Measurements from ENCODE around the gene GALNT10.

DNA sequence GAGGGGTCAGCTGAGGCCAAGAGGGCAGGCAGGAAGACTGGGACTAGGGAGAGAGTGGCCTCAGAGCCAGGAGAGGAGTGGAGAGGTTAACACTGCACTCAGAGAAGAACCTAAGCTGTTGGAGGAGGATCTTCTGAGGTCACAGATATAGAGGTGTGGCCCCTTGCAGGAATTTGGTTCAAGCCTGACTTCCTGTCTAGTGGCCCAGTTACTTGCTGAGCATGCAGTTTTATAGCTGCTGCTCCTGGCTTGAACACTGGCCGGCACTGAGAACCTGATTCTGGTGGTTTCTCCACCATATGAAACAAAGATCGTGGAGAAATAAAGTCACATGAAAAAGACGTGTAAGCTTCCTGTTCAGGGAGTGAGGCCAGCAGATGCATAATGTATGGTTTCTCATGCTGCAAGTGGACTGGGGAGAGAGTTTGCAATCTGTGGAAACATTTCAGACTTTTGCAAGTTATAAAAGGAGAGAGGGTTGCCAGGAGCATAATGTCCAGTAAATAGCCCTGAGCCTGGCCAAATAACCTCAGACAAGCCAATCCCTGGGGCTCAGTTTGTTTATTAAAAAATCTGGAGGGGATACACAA is 82.6 kb downstream of the GALNT10 start:
- TF ChIP-seq POLR2A (IDR thresholded peaks at IDR 0.05) = no peak
- TF ChIP-seq CTCF (IDR thresholded peaks at IDR 0.05) = no peak
